ENCODE data around the gene COL4A4. TPM values are rescaled to one million over a fixed set of nuclear protein-coding genes. Genes with fewer than 3 reads are reported as not detected.

The COL4A4 gene
- total and polyA plus RNA-seq, 2 of the 13 experiments (the other 11 are each of a cell fraction or from before 2014, with no cell fraction given) = not detected

DNA sequence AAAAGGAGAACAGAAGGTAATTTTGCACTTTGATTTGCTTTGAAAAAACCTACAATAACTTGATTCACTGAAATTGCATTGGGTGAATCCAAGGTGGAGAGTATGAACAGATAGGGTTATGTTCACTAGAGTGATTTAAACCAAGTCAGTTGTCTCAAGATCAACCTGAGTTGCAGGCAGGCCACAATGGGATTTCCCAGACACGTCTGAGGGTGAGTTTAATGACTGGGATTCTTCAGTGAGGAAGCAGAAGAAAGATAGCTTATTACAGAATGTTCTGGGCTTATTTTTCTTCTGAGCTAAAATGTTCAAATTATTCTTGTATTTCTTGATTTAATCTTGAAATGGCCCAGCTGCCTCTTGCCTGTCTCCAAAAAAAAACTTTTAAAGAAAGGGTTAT is 20.1 kb downstream of the COL4A4 start:
- H3K27me3 ChIP-seq (ENCODE audit: control insufficient read depth in 1 of 2, insufficient read depth in 2 of 2, low read length in 2 of 2) = peaks cover 0 to 20% of the 10 kb centered on the region in 2 experiments; a peak in 2 of 5 replicates
- no peak overlapping the region for H2AFZ ChIP-seq (ENCODE audit: low read length)
- in situ Hi-C loops (cut with HindIII; ENCODE audit: extremely low pct_ligation_motif_present, low pct_unique_long_range_greater_than_20kb) (no loop called here), intact Hi-C loops (cut with micrococcal nuclease; ENCODE audit: unreplicated experiment) (no loop called here)
- ChIA-PET CTCF (ENCODE audit: low intra/inter-chr PET ratio, low total read pairs) (no interaction called here), POLR2A (no interaction called here)
- H3K79me2 ChIP-seq (ENCODE audit: insufficient read depth, low read length) = no peaks in the 10 kb centered on the region
- H3K9me3 ChIP-seq (ENCODE audit: low read length) = 0 out of 2 replicates have a peak, but pooled peaks cover 4% of the 10 kb centered on the region
- H3K4me1 ChIP-seq (ENCODE audit: insufficient read depth, low read length) = no peaks in the 10 kb centered on the region
- no peak overlapping the region for H3K4me3 ChIP-seq (replicated peaks in 1 of 3; ENCODE audit: insufficient read depth in 1 of 3, low read depth in 2 of 3, low read length in 3 of 3)
- FAIRE-seq (no peak), DNase-seq (ENCODE audit: low spot score) (no peak), ATAC-seq (no peak)
- 0% methylated on average over 1 of the region's 1 CpG for WGBS (ENCODE audit: low lambda C conversion rate)
- H3K4me2 ChIP-seq (ENCODE audit: low read depth, low read length) = no peak overlapping the region
- no peaks in the 10 kb centered on the region for H3K36me3 ChIP-seq (replicated peaks in 1 of 2; ENCODE audit: control insufficient read depth in 1 of 2, insufficient read depth in 2 of 2, low read length in 2 of 2)
- BruUV-seq (replicated peaks) = no TSS peak
- TF ChIP-seq FUBP1 (CRISPR knock-in tag; IDR thresholded peaks at IDR 0.05; ENCODE audit: borderline replicate concordance) (no peak), HMG20A (CRISPR knock-in tag; IDR thresholded peaks at IDR 0.05; ENCODE audit: borderline replicate concordance) (no peak), GABPB1 (CRISPR knock-in tag; IDR thresholded peaks at IDR 0.05) (no peak), HOXA7 (CRISPR knock-in tag; IDR thresholded peaks at IDR 0.05) (no peak), ADNP (CRISPR knock-in tag; IDR thresholded peaks at IDR 0.05) (no peak), WIZ (CRISPR knock-in tag; IDR thresholded peaks at IDR 0.05) (no peak)
- no peaks in the 10 kb centered on the region for H4K20me1 ChIP-seq (ENCODE audit: insufficient read depth, low read length)
- H3K27ac ChIP-seq (ENCODE audit: extremely low read length, insufficient read depth, low read length) = no peak overlapping the region
- H3K9ac ChIP-seq (ENCODE audit: insufficient read depth, low read depth, low read length) = no peak overlapping the region

- Histone ChIP-seq H3K9me3 (ENCODE audit: low read length) (no peaks in the 10 kb centered on the region), H3K27ac (ENCODE audit: extremely low read length, insufficient read depth, low read length) (no peak overlapping the region), H3K4me1 (ENCODE audit: insufficient read depth, low read length) (no peaks in the 10 kb centered on the region), H4K20me1 (ENCODE audit: insufficient read depth, low read length) (no peaks in the 10 kb centered on the region), H3K4me2 (ENCODE audit: low read depth, low read length) (no peak overlapping the region), H2AFZ (ENCODE audit: low read length) (no peak overlapping the region), H3K4me3 (replicated peaks in 1 of 3; ENCODE audit: insufficient read depth in 1 of 3, low read depth in 2 of 3, low read length in 3 of 3) (no peak overlapping the region), H3K27me3 (ENCODE audit: control insufficient read depth in 1 of 2, insufficient read depth in 2 of 2, low read length in 2 of 2) (peaks cover 0 to 27% of the 10 kb centered on the region in 2 experiments; a peak in 3 of 5 replicates), H3K9ac (ENCODE audit: insufficient read depth, low read depth, low read length) (no peak overlapping the region), H3K79me2 (ENCODE audit: insufficient read depth, low read length) (no peaks in the 10 kb centered on the region), H3K36me3 (replicated peaks in 1 of 2; ENCODE audit: control insufficient read depth in 1 of 2, insufficient read depth in 2 of 2, low read length in 2 of 2) (no peaks in the 10 kb centered on the region)
- FAIRE-seq (no peak), ATAC-seq (no peak), DNase-seq (ENCODE audit: low spot score) (no peak)
- intact Hi-C loops (cut with micrococcal nuclease; ENCODE audit: unreplicated experiment) (no loop called here), in situ Hi-C loops (cut with HindIII; ENCODE audit: extremely low pct_ligation_motif_present, low pct_unique_long_range_greater_than_20kb) (no loop called here)
- TF ChIP-seq MAFF (IDR thresholded peaks at IDR 0.05; ENCODE audit: low read depth, low read length) = peak; percentile 73
- no peak for TF ChIP-seq ZBTB3 (CRISPR knock-in tag; IDR thresholded peaks at IDR 0.05; ENCODE audit: borderline replicate concordance, low read depth)
- no peak for TF ChIP-seq ZFAT (CRISPR knock-in tag; conservative IDR thresholded peaks at IDR 0.05)
- no peak for TF ChIP-seq ZFY (CRISPR knock-in tag; IDR thresholded peaks at IDR 0.05)
- TF ChIP-seq MAFK (conservative IDR thresholded peaks at IDR 0.05 in 1 of 2, IDR thresholded peaks at IDR 0.05 in 1 of 2; ENCODE audit: low read length in 2 of 2) = peak; percentile 62 to 78
- no peak for TF ChIP-seq ZNF790 (CRISPR knock-in tag; IDR thresholded peaks at IDR 0.05; ENCODE audit: borderline replicate concordance)
- BruUV-seq (replicated peaks) = no TSS peak
- CTCF ChIA-PET (ENCODE audit: low intra/inter-chr PET ratio, low total read pairs) = no interaction called here
- WGBS (ENCODE audit: low lambda C conversion rate) = 68% methylated on average over 4 of the region's 4 CpGs
- POLR2A ChIA-PET = no interaction called here
Measured at GRCh38 chr2:227141301-227141700, 22.7 kb downstream of the COL4A4 start.

Measured in HepG2 (cell line).